Endothelial cell (in vitro differentiated cells): Measurements from ENCODE around the gene RGPD8. TPM values are rescaled to one million over a fixed set of nuclear protein-coding genes. Genes with fewer than 3 reads are reported as not detected.
"Not testable (repeated sequence)": the region's sequence is repeated elsewhere in the genome, so short reads cannot be mapped to it uniquely, and the experiment has no call there.

Experiments
- DNase-seq: peaks from one replicate; pipeline ENCODE4 v3.0.0; 2021; ENCODE audit warnings: low spot score
- H3K27ac Mint-ChIP-seq: one replicate; pipeline ENCODE4 v1.8.0; 2021; ENCODE audit warnings: mixed read lengths, inconsistent platforms; ENCODE audit not compliant: unreplicated experiment
- H3K27me3 Mint-ChIP-seq: one replicate; pipeline ENCODE4 v1.8.0; 2021; ENCODE audit warnings: mild to moderate bottlenecking, moderate library complexity, mixed read lengths, inconsistent platforms; ENCODE audit not compliant: unreplicated experiment
- H3K36me3 Mint-ChIP-seq: one replicate; pipeline ENCODE4 v1.8.0; 2021; ENCODE audit warnings: mild to moderate bottlenecking, low read depth, mixed read lengths, inconsistent platforms; ENCODE audit not compliant: unreplicated experiment
- H3K4me1 Mint-ChIP-seq: one replicate; pipeline ENCODE4 v1.8.0; 2021; ENCODE audit warnings: mild to moderate bottlenecking, mixed read lengths, inconsistent platforms; ENCODE audit not compliant: unreplicated experiment
- H3K4me3 Mint-ChIP-seq: one replicate; pipeline ENCODE4 v1.8.0; 2021; ENCODE audit warnings: mild to moderate bottlenecking, mixed read lengths, inconsistent platforms; ENCODE audit not compliant: unreplicated experiment
- H3K9me3 Mint-ChIP-seq: one replicate; pipeline ENCODE4 v1.8.0; 2021; ENCODE audit warnings: mixed read lengths, inconsistent platforms; ENCODE audit not compliant: unreplicated experiment
- CTCF ChIP-seq: fragments of 200-600 bp; sonication (generic); IDR thresholded peaks from one replicate; pipeline ENCODE4 v1.5.0; 2021; ENCODE audit warnings: antibody characterized with exemption; ENCODE audit not compliant: unreplicated experiment
- total RNA-seq: library from RNA; stranded (reverse); fragmentation: NEBNext Ultra II Directional; extraction: Animal tissue kit (Norgen Biotek cat#: 25700); gene quantifications from one replicate; pipeline ENCODE4 v1.2.1, GENCODE V29; 2021; ENCODE audit not compliant: unreplicated experiment

Gene RGPD8
- total RNA-seq, 1 donor from 2014 or later, result 11.8 TPM

GRCh38 chr2:112451317-112451716 is 17.9 kb upstream of the RGPD8 start:
- no peaks in the 10 kb centered on the region for H3K4me1 Mint-ChIP-seq
- no peaks in the 10 kb centered on the region for H3K9me3 Mint-ChIP-seq
- no peak overlapping the region for H3K4me3 Mint-ChIP-seq
- no peak for TF ChIP-seq CTCF
- no peaks in the 10 kb centered on the region for H3K36me3 Mint-ChIP-seq
- no peak overlapping the region for H3K27ac Mint-ChIP-seq
- no peaks in the 10 kb centered on the region for H3K27me3 Mint-ChIP-seq
- DNase-seq, result no peak

GRCh38 chr2:112449854-112450253 is 16.4 kb upstream of the RGPD8 start:
- Mint-ChIP-seq H3K27ac (no peak overlapping the region), H3K4me3 (no peak overlapping the region), H3K27me3 (no peaks in the 10 kb centered on the region), H3K4me1 (no peaks in the 10 kb centered on the region), H3K9me3 (no peaks in the 10 kb centered on the region), H3K36me3 (no peaks in the 10 kb centered on the region)
- TF ChIP-seq CTCF, result no peak
- no peak for DNase-seq

- not testable (repeated sequence) for H3K4me1 Mint-ChIP-seq, H3K27me3 Mint-ChIP-seq, H3K4me3 Mint-ChIP-seq, H3K36me3 Mint-ChIP-seq, H3K27ac Mint-ChIP-seq, DNase-seq, H3K9me3 Mint-ChIP-seq
Observed at GRCh38 chr2:112444256-112444655, 10.8 kb upstream of the RGPD8 start.

- H3K4me3 Mint-ChIP-seq, H3K36me3 Mint-ChIP-seq, DNase-seq: not testable (repeated sequence)
Observed at GRCh38 chr2:112438603-112439261, 5.3 kb upstream of the RGPD8 start.

GRCh38 chr2:112437405-112437831 is 4.0 kb upstream of the RGPD8 start:
- not testable (repeated sequence) for H3K27ac Mint-ChIP-seq, H3K9me3 Mint-ChIP-seq, DNase-seq, H3K4me1 Mint-ChIP-seq, H3K36me3 Mint-ChIP-seq, H3K4me3 Mint-ChIP-seq, H3K27me3 Mint-ChIP-seq

More at GRCh38 chr2:112438603-112439261, 5.3 kb upstream of the RGPD8 start:
- not testable (repeated sequence) for H3K27me3 Mint-ChIP-seq, H3K9me3 Mint-ChIP-seq, H3K4me1 Mint-ChIP-seq, H3K27ac Mint-ChIP-seq

- not testable (repeated sequence) for DNase-seq, H3K9me3 Mint-ChIP-seq, H3K4me1 Mint-ChIP-seq, H3K4me3 Mint-ChIP-seq, H3K27me3 Mint-ChIP-seq, H3K36me3 Mint-ChIP-seq, H3K27ac Mint-ChIP-seq
Observed at GRCh38 chr2:112436993-112437392, 3.5 kb upstream of the RGPD8 start.

- not testable (repeated sequence) for H3K27me3 Mint-ChIP-seq, H3K36me3 Mint-ChIP-seq, H3K27ac Mint-ChIP-seq, H3K4me1 Mint-ChIP-seq, H3K9me3 Mint-ChIP-seq, H3K4me3 Mint-ChIP-seq, DNase-seq
Observed at GRCh38 chr2:112435716-112436431, 2.4 kb upstream of the RGPD8 start.

GRCh38 chr2:112434890-112435715 is 1.7 kb upstream of the RGPD8 start:
- not testable (repeated sequence) for H3K9me3 Mint-ChIP-seq, H3K4me1 Mint-ChIP-seq

More at GRCh38 chr2:112434890-112435715, 1.7 kb upstream of the RGPD8 start:
- not testable (repeated sequence) for H3K36me3 Mint-ChIP-seq, H3K4me3 Mint-ChIP-seq, DNase-seq, H3K27ac Mint-ChIP-seq, H3K27me3 Mint-ChIP-seq
